Activated naive CD4-positive, alpha-beta T cell treated with anti-CD3 and anti-CD28 coated beads, Interleukin-2, amount 10 ng/mL, durations not matched to agents 7 days and 5 days (primary cell): ENCODE data around the gene EIF3L.

ENCODE experiments used
- CTCF ChIA-PET: fragments of 350-600 bp; sonication (Branson Sonifier 250); formaldehyde crosslinking; loops from one replicate; lab custom pipeline; 2021; ENCODE audit warnings: antibody characterized with exemption; lab: Charles Lee
- DNase-seq: peaks from one replicate; pipeline ENCODE4 v3.0.0-alpha.2; 2020
- H3K27ac Mint-ChIP-seq: one replicate; pipeline ENCODE4 v1.8.0; 2021; ENCODE audit warnings: mild to moderate bottlenecking, moderate library complexity, mixed read lengths
- H3K27me3 Mint-ChIP-seq: one replicate; pipeline ENCODE4 v1.8.0; 2021; ENCODE audit warnings: mild to moderate bottlenecking, mixed read lengths
- H3K36me3 Mint-ChIP-seq: one replicate; pipeline ENCODE4 v1.8.0; 2021; ENCODE audit warnings: mixed read lengths
- H3K4me1 Mint-ChIP-seq: one replicate; pipeline ENCODE4 v1.8.0; 2021; ENCODE audit warnings: mixed read lengths
- H3K4me3 Mint-ChIP-seq: one replicate; pipeline ENCODE4 v1.8.0; 2021; ENCODE audit warnings: mild to moderate bottlenecking, moderate library complexity, mixed read lengths
- H3K9me3 Mint-ChIP-seq: one replicate; pipeline ENCODE4 v1.8.0; 2021; ENCODE audit warnings: mixed read lengths

Gene EIF3L

DNA sequence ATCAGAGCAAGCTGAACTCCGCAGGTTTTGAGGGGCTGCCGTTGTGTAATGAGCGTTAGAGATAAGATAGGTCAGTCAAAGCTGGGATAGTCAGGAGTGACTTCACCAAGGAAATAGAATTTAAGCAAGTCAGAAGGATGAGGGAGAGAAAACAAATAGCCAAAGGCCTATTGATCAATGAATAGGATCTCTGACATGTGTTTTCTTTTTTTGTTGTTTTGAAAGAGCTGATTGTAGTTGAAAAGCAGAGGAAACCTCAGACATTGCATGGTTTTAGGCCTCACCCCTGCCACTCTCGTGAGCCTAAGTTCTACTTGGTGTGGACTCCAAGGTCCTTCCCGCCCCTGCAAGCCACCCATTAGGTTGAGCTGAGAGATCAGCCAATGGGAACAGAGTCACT is 3.2 kb downstream of the EIF3L start:
- H3K27me3 Mint-ChIP-seq, result no peaks in the 10 kb centered on the region
- H3K27ac Mint-ChIP-seq, result peak overlapping the region; percentile 63
- H3K9me3 Mint-ChIP-seq, result peaks cover 2% of the 10 kb centered on the region
- no peak overlapping the region for H3K4me3 Mint-ChIP-seq
- peaks cover 56% of the 10 kb centered on the region for H3K36me3 Mint-ChIP-seq
- H3K4me1 Mint-ChIP-seq, result peaks cover 51% of the 10 kb centered on the region
- DNase-seq, result no peak
- CTCF ChIA-PET, result interaction anchor here (3.8 kb wide), 1 partner anchor 12 kb away, joined by 27 read pairs; no protein-coding TSS in a partner anchor

DNA sequence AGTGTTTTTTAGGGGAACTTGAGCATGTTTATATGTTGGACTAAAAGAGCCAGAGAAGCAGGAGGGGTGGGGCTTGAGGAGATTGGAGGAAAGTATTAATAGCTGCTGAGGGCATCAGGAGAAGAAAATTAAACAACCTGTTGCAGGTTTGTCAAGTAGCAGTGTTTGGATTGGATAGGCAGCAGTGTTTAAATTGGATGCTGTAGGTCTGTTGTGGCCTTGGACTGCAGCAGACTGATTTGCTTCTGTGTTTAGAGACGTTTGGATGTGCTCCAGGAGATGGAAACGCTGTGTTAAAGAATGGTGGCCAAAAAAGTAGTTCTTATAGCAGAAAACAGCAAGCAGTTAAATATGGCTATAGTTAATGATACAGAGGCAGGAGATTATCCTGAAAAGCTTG is 5.7 kb downstream of the EIF3L start:
- H3K4me3 Mint-ChIP-seq, result no peak overlapping the region
- H3K4me1 Mint-ChIP-seq, result peaks cover 35% of the 10 kb centered on the region
- no peak overlapping the region for H3K27ac Mint-ChIP-seq

DNA sequence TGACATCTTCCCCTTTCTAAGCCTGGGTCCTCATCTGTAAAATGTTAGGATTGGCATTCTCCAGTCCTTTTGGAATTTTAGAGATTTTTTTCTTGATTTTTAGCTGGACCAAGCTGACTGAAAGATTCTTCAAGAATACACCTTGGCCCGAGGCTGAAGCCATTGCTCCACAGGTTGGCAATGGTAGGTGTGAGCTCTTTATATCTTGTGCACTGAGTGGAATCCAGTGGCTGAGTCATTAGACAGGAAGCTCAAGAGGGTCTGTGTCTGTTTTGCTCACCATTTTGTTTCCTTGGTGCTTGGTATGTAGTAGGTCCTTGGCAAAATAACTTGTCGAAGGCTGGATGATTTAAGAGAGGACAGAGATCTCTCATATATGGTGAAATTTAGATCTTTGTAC is 6.2 kb downstream of the EIF3L start:
- CTCF ChIA-PET, result interaction anchor here (1.0 to 3.8 kb wide), 4 partner anchors 9 to 115 kb away, joined by 3 to 27 read pairs (median 4); no protein-coding TSS in a partner anchor

More for the DNA sequence above, 5.7 kb downstream of the EIF3L start:
- peaks cover 57% of the 10 kb centered on the region for H3K36me3 Mint-ChIP-seq
- no peak for DNase-seq
- H3K9me3 Mint-ChIP-seq, result no peaks in the 10 kb centered on the region
- CTCF ChIA-PET, result interaction anchor here (1.0 to 3.8 kb wide), 3 partner anchors 9 to 116 kb away, joined by 3 to 27 read pairs (median 5); no protein-coding TSS in a partner anchor
- H3K27me3 Mint-ChIP-seq, result no peaks in the 10 kb centered on the region

DNA sequence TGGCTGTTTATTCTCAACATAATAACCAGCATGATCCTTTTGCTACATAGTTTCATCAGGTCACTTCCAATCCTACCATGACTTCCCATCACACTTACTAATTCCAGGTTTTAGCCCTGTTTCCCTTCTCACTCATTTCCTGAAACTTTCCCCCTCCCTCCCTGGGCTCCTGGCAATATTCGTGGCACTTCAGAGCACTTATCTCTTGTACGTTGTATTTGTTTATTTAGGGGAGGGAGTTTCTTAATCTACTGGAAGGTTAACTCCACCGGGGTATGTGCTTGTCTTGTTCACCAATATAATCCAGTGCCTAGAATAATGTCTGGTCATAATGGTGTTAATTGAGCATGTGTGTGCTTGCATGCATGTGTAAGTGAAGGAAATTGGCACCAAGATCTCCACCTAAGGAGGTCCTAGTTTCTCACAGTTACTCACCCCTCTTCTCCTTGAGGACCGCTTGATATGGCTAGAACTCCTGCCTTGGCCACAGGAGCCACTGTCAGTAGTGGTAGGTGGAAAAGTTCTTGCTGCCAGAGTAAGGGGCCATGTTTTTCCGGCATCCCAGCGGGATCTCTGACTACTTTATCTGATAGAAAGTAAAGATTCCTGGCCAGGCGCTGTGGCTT is 11.7 kb downstream of the EIF3L start:
- CTCF ChIA-PET, result interaction anchor here (1.7 to 3.7 kb wide), 4 partner anchors 37 to 72 kb away, joined by 4 to 98 read pairs (median 16); no protein-coding TSS in a partner anchor
- Mint-ChIP-seq H3K4me3 (no peak overlapping the region), H3K9me3 (no peaks in the 10 kb centered on the region), H3K27me3 (no peaks in the 10 kb centered on the region), H3K36me3 (peaks cover 49% of the 10 kb centered on the region), H3K4me1 (peaks cover 7% of the 10 kb centered on the region), H3K27ac (no peak overlapping the region)
- no peak for DNase-seq

More for the DNA sequence above, 6.2 kb downstream of the EIF3L start:
- Mint-ChIP-seq H3K9me3 (no peaks in the 10 kb centered on the region), H3K4me3 (no peak overlapping the region), H3K27me3 (no peaks in the 10 kb centered on the region), H3K4me1 (peaks cover 32% of the 10 kb centered on the region), H3K36me3 (peaks cover 60% of the 10 kb centered on the region), H3K27ac (no peak overlapping the region)
- no peak for DNase-seq

DNA sequence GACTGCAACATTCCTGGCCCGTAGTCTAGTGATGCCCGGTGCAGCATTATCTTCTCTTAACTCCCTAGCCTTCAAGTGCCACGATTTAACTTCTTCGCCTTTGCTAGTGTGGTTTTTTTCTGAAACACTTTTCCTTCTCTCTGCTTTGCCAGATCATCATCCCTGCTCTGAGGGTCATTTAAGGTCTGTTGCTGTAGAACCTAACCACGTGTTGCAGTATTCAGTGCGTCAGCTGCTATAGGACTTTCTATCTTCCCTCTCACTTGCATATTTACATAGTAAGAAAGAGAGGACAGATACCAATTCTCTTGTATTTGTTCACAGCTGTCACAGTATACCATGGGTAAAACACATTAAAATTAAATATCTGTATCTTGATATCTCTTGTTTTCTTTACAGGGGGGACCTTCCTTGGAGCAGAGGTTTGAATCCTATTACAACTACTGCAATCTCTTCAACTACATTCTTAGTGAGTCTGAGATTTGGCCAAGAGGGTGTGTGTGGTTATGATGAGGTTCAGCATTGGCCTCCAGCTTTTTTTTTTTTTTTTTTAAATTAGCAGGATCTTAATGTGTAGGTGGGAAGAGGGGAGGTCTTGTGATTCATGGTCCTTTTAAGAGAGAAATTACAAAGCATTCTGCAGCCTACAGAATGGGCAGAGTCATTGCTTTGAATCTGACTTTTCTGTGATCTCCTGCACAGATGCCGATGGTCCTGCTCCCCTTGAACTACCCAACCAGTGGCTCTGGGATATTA is 13.5 kb downstream of the EIF3L start:
- Mint-ChIP-seq H3K36me3 (peaks cover 45% of the 10 kb centered on the region), H3K4me1 (peaks cover 7% of the 10 kb centered on the region), H3K9me3 (no peaks in the 10 kb centered on the region), H3K27me3 (no peaks in the 10 kb centered on the region), H3K4me3 (no peak overlapping the region), H3K27ac (peak overlapping the region; percentile 13)
- CTCF ChIA-PET, result interaction anchor here (0.6 to 3.7 kb wide), 31 partner anchors 9 to 589 kb away, joined by 3 to 98 read pairs (median 4); partner anchors contain the start of genes ANKRD54, EIF3L, GALR3 and GCAT
- no peak for DNase-seq

DNA sequence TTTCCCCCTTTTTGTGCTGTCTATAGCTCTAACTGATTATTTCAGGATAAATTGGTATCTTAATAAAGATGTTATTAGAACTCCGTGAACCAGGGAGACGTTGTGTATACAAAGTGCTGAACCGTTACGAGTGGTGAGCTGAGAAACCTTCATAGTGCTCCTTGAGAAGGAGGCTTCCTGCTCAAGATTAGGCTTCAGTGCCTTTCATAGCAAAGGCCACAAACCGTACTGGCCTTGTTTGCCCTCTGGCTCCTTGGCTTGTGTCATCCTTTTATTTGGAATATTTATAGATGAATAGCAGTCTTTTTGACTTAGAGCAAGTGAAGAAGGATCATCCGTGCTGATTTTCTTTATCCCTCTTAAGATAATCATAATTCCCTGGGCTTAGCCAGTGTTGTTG is 16.3 kb downstream of the EIF3L start:
- H3K9me3 Mint-ChIP-seq, result no peaks in the 10 kb centered on the region
- no peaks in the 10 kb centered on the region for H3K27me3 Mint-ChIP-seq
- H3K4me1 Mint-ChIP-seq, result peaks cover 3% of the 10 kb centered on the region
- no peak for DNase-seq
- H3K36me3 Mint-ChIP-seq, result peaks cover 45% of the 10 kb centered on the region
- no peak overlapping the region for H3K27ac Mint-ChIP-seq
- CTCF ChIA-PET, result interaction anchor here (1.7 to 2.9 kb wide), 2 partner anchors 12 to 68 kb away, joined by 4 to 27 read pairs; no protein-coding TSS in a partner anchor
- H3K4me3 Mint-ChIP-seq, result no peak overlapping the region

DNA sequence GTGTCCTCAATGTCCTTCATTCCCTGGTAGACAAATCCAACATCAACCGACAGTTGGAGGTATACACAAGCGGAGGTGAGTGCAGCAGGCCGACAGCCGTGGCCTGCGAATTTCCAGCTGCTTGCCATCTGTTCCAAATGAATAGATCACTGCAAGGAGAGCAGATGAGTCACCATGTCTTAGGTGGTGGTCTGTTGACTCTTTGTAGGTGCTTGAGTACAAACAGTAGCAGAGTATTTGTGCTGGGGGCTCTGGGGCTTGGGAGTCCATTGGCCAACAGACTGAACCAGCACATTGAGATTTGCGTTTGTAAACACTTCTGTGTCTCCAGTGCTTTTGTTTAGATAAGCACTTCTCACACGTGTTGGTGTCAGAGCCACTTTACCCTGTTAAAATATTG is 21.1 kb downstream of the EIF3L start:
- no peak overlapping the region for H3K4me3 Mint-ChIP-seq
- no peak for DNase-seq
- H3K27ac Mint-ChIP-seq, result peak overlapping the region; percentile 28
- CTCF ChIA-PET, result no interaction called here
- H3K4me1 Mint-ChIP-seq, result no peaks in the 10 kb centered on the region
- H3K27me3 Mint-ChIP-seq, result no peaks in the 10 kb centered on the region
- H3K36me3 Mint-ChIP-seq, result peaks cover 42% of the 10 kb centered on the region
- no peaks in the 10 kb centered on the region for H3K9me3 Mint-ChIP-seq

DNA sequence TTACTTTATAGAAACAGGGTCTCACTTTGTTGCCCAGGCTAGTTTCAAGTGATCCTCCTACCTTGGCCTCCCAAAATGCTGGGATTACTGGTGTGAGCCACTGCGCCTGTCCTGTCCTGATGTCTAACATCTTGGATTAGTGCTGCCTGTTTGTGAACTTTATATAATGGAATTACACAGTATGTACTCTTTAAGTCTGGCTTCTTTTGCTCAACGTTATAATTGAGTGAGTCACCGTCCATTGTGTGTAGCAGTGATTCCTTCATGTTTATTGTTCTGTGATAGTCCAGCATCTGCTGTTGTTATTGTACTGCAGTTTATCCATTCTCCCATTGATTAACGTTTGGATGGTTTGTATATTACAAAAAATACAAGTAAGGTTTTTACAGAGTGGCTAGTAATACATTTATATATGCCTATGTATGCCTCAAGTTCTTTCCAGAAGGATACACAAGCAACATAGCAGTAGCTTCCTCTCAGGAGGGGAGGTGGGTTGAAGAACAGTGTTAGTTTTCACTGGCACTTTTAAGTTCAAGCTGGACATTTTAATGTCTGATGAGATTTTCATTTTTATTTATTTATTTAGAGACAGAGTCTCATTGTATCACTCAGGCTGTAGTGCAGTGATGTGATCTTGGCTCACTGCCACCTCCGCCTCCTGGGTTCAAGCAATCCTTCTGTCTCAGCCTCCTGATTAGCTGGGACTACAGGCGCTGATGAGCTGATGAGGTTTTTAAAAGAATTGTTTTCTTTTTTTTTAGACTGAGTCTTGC is 31.6 kb downstream of the EIF3L start:
- no peak overlapping the region for H3K27ac Mint-ChIP-seq
- CTCF ChIA-PET, result interaction anchor here (0.7 kb wide), 1 partner anchor 240 kb away, joined by 3 read pairs; no protein-coding TSS in a partner anchor
- H3K9me3 Mint-ChIP-seq, result no peaks in the 10 kb centered on the region
- no peak for DNase-seq
- H3K36me3 Mint-ChIP-seq, result peaks cover 42% of the 10 kb centered on the region
- H3K4me1 Mint-ChIP-seq, result peaks cover 5% of the 10 kb centered on the region
- H3K27me3 Mint-ChIP-seq, result no peaks in the 10 kb centered on the region
- H3K4me3 Mint-ChIP-seq, result no peak overlapping the region

DNA sequence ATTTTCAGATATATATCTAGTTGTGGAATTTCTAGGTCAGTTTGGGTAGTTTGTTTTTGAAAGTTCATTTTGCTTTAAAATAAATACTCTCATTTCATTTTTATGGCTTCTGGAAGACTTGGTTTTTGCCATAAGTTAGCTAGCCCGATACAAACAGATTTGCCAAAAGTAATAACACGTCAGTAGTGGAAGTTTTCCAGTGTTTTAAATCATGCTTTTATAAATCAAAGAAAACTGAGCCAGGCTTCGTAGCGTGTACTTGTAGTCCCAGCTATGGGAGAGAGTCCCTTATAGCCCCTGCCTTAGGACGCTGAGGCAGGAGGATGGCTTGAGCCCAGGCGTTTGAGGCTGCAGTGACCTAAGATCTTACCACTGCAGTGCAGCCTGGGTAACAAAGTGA is 35.2 kb downstream of the EIF3L start:
- Mint-ChIP-seq H3K36me3 (peaks cover 36% of the 10 kb centered on the region), H3K4me1 (peaks cover 9% of the 10 kb centered on the region), H3K9me3 (no peaks in the 10 kb centered on the region), H3K27ac (no peak overlapping the region), H3K4me3 (no peak overlapping the region), H3K27me3 (no peaks in the 10 kb centered on the region)
- CTCF ChIA-PET, result interaction anchor here (1.6 kb wide), 1 partner anchor 50 kb away, joined by 4 read pairs; no protein-coding TSS in a partner anchor
- no peak for DNase-seq

DNA sequence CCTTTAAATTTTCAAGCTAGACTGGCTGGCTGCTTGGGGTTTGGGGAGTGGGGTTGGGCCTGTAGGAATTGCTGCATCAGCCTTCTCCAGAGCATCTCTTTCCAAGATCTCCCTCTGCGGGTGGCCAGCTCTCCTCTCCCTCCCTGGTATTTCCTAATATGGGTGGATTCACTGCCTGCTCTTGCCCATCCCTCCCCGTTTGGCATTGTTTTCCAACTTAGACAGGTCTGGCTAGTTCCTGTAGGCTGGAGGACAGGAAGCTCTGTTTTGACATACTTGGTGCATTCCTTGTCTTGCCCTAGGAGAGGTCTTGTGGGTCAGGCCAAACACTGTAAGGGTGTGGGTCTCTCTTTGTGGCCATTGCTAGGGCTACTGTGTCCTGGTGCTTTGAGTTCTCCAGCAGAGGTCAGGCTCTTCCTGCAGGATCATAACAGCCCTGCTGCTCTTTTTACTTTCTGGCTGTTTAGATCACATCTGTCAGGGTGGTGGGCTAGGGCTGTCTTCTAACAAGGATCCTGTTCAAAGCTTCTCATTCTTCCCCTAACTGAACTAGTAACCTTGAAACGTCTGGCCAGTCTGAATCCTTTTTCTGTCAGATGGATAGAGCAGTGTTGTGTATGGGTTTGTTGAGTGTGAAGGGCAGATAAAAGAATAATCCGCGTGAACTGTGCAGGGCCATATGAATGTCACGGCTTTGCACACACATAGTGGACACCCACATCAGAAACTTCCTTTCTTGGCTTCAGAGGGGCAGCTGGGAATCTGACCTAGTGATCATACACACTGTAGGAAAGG is 38.6 kb downstream of the EIF3L start:
- Mint-ChIP-seq H3K9me3 (no peaks in the 10 kb centered on the region), H3K27ac (peak overlapping the region; percentile 52), H3K4me3 (no peak overlapping the region), H3K27me3 (no peaks in the 10 kb centered on the region), H3K4me1 (peaks cover 9% of the 10 kb centered on the region), H3K36me3 (peaks cover 38% of the 10 kb centered on the region)
- CTCF ChIA-PET, result interaction anchor here (0.6 to 1.8 kb wide), 5 partner anchors 8 to 80 kb away, joined by 3 to 9 read pairs (median 3); no protein-coding TSS in a partner anchor
- peak; percentile 29 for DNase-seq

DNA sequence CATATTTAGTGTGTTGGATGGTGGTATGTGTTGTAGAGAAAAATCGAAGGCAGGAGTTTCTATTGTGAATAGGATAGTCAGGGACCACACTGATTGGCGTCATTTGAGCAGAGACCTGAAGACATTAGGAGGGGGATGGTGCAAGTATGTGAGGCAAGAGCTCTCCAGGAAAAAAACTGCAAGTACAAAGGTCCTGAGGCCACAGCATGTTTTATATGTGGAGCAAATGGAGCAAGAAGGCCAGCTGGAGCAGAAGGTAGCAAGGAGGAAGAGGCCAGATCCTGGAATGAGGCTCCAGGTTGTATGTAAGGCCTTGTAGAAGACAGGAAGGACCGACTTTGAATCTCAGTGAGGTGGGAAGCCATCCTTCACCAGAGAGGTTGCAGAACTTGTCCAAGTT is 42.7 kb downstream of the EIF3L start:
- Mint-ChIP-seq H3K9me3 (no peaks in the 10 kb centered on the region), H3K27ac (peak overlapping the region; percentile 6), H3K27me3 (no peaks in the 10 kb centered on the region), H3K4me3 (no peak overlapping the region), H3K4me1 (peaks cover 36% of the 10 kb centered on the region), H3K36me3 (peaks cover 35% of the 10 kb centered on the region)
- DNase-seq, result no peak
- CTCF ChIA-PET, result interaction anchor here (0.9 to 1.3 kb wide), 3 partner anchors 28 to 72 kb away, joined by 3 to 4 read pairs (median 3); no protein-coding TSS in a partner anchor

DNA sequence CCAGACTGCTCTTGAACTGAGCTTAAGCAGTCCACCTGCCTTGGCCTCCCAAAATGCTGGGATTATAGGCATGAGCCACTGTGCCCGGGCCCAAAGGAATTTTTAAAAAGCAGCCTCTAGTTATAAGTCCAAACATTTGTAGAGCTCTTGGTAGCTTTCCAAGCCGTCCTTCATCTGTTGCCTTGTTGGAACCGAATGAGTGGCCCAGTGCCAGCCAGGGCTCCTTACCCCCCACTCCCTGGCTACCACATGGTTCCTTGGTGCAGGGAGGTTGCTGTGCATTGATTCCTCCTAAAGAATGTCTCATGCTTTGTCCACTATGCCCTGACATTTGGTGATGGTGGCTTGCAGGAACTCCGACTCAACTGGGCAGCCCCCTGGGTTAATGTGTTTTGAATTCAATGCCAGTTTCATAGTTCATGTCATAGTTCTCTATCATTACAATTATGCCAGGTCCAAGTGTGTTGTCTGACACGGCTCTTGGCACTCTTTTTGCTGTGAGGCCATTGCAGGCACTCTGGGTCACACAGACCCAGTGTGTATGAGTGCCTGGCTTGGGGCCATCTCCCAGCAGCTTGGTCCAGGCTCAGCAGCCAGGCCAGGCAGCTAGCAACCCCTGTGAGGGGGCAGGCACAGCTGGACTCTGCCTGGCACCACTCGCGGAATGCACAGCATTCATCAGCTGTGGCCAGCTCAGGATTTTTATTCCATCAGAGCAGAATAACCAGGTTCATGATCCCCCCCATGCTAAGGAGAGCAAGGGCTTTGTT is 43.5 kb downstream of the EIF3L start:
- CTCF ChIA-PET, result interaction anchor here (0.9 to 1.3 kb wide), 3 partner anchors 29 to 72 kb away, joined by 3 to 4 read pairs (median 3); no protein-coding TSS in a partner anchor
- peaks cover 32% of the 10 kb centered on the region for H3K36me3 Mint-ChIP-seq
- H3K4me1 Mint-ChIP-seq, result peaks cover 42% of the 10 kb centered on the region
- no peak overlapping the region for H3K4me3 Mint-ChIP-seq
- no peaks in the 10 kb centered on the region for H3K9me3 Mint-ChIP-seq
- DNase-seq, result no peak
- H3K27me3 Mint-ChIP-seq, result no peaks in the 10 kb centered on the region
- H3K27ac Mint-ChIP-seq, result peak overlapping the region; percentile 84
